Mucosa of descending colon (tissue), 3 donors: Measurements from ENCODE around the gene TAMALIN. TPM values are rescaled to one million over a fixed set of nuclear protein-coding genes. Genes with fewer than 3 reads are reported as not detected.

ENCODE experiments used
- ATAC-seq: fragments of 200-7000 bp; cut with Tn5 transposase; one replicate; pipeline ENCODE4 v1.9.1; 2020; ENCODE audit warnings: mild to moderate bottlenecking, moderate library complexity
- DNase-seq, 3 donors: peaks; one replicate each; pipeline ENCODE4 v3.0.0-alpha.2; 2020
- H3K36me3 ChIP-seq: fragments of 200-600 bp; one replicate; pipeline ENCODE4 v1.8.0; 2021; ENCODE audit warnings: low read depth, mild to moderate bottlenecking
- H3K4me1 ChIP-seq: fragments of 200-600 bp; one replicate; pipeline ENCODE4 v1.8.0; 2021; ENCODE audit warnings: low read depth, mild to moderate bottlenecking
- H3K4me3 ChIP-seq: fragments of 200-600 bp; one replicate; pipeline ENCODE4 v1.8.0; 2021; ENCODE audit warnings: mild to moderate bottlenecking
- H3K9me3 ChIP-seq: fragments of 200-600 bp; one replicate; pipeline ENCODE4 v1.8.0; 2021; ENCODE audit warnings: mild to moderate bottlenecking
- CTCF ChIP-seq: fragments of 200-600 bp; IDR thresholded peaks from one replicate; pipeline ENCODE4 v1.8.0; 2022; ENCODE audit warnings: antibody characterized with exemption, mild to moderate bottlenecking
- intact Hi-C, 2 donors: fragments of 100-400 bp; cut with DNase I in 1 of 2; cut with micrococcal nuclease in 1 of 2; formaldehyde crosslinking; loops; one replicate each; pipeline versions ENCODE4 v1.11.0 to v1.11.1; 2022; cut with DNase I, micrococcal nuclease
- total RNA-seq, 3 donors: library from RNA; stranded (reverse); fragmentation: NEBNext Ultra II Directional in 2 of 3; extraction: Animal tissue kit (Norgen Biotek cat#: 25700) in 2 of 3; gene quantifications; one replicate each; pipeline versions ENCODE4 v1.2.1 to v1.2.4, GENCODE V29; 2021 to 2023
- donor health status: DM: no; HTN: no; CAD: no; lungs with moderate emphysema.
- donor health status: DM: no; HTN: no; CAD: no.
- donor health status: DM: no; HTN: yes; CAD: no.

TAMALIN gene
- total RNA-seq, 3 donors from 2014 or later: 9.4 to 19.6 (median 13.8) TPM

DNA sequence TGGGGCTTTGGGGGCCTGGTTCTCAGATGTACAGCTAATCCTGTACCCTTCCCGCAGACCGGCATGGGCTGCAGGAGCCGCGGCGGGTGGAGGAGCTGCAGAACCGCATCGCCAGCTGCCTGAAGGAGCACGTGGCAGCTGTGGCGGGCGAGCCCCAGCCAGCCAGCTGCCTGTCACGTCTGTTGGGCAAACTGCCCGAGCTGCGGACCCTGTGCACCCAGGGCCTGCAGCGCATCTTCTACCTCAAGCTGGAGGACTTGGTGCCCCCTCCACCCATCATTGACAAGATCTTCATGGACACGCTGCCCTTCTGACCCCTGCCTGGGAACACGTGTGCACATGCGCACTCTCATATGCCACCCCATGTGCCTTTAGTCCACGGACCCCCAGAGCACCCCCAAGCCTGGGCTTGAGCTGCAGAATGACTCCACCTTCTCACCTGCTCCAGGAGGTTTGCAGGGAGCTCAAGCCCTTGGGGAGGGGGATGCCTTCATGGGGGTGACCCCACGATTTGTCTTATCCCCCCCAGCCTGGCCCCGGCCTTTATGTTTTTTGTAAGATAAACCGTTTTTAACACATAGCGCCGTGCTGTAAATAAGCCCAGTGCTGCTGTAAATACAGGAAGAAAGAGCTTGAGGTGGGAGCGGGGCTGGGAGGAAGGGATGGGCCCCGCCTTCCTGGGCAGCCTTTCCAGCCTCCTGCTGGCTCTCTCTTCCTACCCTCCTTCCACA, 52.0 kb downstream of the TAMALIN start:
- DNase-seq (peak in 2 of 3 donors; percentile 25 to 39), ATAC-seq (no peak)
- H3K36me3 ChIP-seq: no peaks in the 10 kb centered on the region
- H3K9me3 ChIP-seq: no peaks in the 10 kb centered on the region
- H3K4me1 ChIP-seq: peaks cover 5% of the 10 kb centered on the region
- no peak overlapping the region for H3K4me3 ChIP-seq
- intact Hi-C loops: no loop called here
- no peak for TF ChIP-seq CTCF

DNA sequence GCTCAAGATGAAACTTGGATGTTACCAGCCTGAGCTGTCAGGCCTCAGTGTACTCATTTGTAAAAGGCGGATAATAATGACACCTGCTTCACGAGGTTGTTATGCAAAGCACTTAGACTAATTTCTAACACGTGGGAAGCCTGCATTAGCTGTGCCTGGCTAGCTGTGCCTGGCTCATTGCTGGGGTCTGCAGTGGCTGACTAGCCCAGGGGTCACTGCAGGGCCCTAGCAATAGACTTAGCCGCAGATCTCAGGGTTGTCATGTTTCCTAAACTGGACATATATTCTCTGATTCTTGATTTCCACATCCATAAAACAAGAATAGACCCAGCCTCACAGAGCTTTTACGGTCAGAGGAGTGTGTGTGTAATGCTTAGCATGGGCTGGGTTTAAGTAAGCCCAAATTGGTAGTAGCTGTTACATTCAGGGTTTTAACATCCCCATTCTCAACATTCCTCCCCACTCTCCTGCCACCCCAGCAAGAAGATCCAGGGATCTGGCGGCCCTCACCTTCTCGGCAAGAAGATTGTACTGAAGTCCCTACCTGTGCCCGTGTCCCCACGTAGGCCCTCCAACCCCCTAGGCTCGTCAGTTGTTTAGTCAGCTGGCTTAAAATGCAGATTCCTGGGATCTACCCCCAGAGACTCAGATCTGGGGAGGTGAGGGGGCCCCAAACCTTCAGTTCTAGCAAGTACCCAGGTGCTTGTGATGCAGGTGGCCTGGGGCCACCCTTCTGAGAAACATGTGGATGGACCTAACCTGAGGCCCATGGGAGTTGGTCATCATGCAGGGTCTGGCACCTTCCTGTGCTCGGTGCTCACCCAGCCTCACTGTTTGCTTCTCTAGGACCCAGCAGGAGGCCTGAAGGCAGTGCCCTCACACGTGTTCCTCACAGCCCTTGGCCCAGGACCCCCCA, 53.1 kb downstream of the TAMALIN start:
- peaks cover 4% of the 10 kb centered on the region for H3K4me1 ChIP-seq
- peak in 1 of 3 donors; percentile 22 for DNase-seq
- TF ChIP-seq CTCF: no peak
- peak; percentile 12 for ATAC-seq
- no peaks in the 10 kb centered on the region for H3K36me3 ChIP-seq
- H3K9me3 ChIP-seq: no peaks in the 10 kb centered on the region
- intact Hi-C loops: no loop called here
- H3K4me3 ChIP-seq: no peak overlapping the region

GRCh38 chr12:52060498-52061177, 53.9 kb downstream of the TAMALIN start:
- intact Hi-C loops: no loop called here
- Histone ChIP-seq H3K9me3 (no peaks in the 10 kb centered on the region), H3K4me1 (peaks cover 4% of the 10 kb centered on the region), H3K4me3 (no peak overlapping the region), H3K36me3 (no peaks in the 10 kb centered on the region)
- DNase-seq (peak in 1 of 3 donors; percentile 23), ATAC-seq (no peak)
- no peak for TF ChIP-seq CTCF

DNA sequence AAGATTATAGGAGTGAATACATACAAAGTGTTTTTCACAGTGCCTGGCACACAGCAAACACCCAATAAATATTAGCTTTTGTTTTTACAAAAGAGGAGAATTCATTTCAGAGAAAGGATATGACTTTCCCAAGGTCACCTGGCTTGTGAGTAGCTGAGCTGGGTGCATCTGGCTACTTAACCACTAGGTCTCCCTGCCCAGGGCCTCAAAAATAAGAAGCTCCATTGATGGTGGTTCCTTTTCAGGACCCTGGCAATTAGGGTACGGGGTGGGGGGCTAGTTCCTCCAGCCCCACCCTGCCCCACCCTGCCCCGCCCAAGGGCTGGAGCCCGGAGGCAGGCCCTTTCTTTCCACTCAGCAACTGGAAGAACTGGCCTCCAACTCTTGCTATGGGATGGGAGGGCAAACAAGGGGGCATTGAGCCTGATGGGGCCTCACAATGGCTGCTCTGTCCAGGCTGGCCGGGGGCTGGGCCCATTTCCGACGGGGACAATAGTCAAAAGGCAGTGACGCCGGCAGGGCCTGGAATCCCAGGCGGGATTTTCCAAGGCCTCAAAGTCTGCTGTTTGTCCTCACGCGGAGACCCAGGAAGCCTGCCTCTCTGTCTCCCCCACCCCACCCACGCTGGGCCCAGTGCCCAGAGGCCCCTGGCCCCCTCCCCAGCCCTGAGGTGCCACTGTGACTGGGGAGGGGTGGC, 54.9 kb downstream of the TAMALIN start:
- no peak for TF ChIP-seq CTCF
- ATAC-seq (no peak), DNase-seq (no peak)
- Histone ChIP-seq H3K9me3 (no peaks in the 10 kb centered on the region), H3K4me1 (peaks cover 4% of the 10 kb centered on the region), H3K4me3 (no peak overlapping the region), H3K36me3 (no peaks in the 10 kb centered on the region)
- intact Hi-C loops: no loop called here
